C4-2B (cell line): Measurements from ENCODE around the gene KLC1.

Source experiments
- H3K27ac ChIP-seq: fragments of 450-650 bp; 2 replicates; pipeline ENCODE4 v1.5.1; 2017
- ZFX ChIP-seq: fragments of 450-650 bp; IDR thresholded peaks from 2 replicates; pipeline ENCODE4 v1.6.1; 2017
- TF ChIP-seq, protein P1 (sequence below): fragments of 450-650 bp; conservative IDR thresholded peaks from 2 replicates; pipeline ENCODE4 v1.5.1; 2017; ENCODE audit warnings: mild to moderate bottlenecking

KLC1 gene

DNA sequence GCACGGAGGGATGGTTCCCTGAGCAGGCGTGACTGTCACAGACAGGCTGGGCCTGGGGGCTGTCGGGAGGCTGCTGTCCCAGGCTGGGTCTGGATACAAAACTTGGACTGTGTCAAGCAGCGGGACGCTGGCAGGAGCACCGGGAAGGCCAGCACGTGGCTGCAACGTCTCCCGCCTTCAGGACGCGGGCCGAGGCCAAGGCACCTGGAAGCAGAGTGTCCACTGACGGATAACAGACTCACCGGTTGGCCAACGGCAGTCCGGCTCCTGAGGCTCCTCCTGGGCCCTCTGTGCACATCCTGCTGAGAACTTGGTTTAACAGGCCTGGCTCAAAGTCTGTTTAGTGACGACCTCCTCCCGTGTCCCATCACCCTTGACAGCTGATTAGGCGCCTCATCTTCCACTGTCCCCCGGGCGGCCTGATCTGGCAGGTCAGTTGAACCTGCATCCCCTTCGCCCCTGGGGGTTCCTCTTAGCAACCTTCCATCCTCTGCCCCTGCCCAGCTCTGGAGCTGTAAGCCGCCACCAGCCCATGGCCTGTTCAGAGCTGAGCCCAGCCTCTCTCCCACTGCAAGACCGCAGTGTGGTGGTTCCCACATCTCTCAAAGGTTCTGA is 83.7 kb downstream of the KLC1 start:
- peak overlapping the region; percentile 97 for H3K27ac ChIP-seq
- TF ChIP-seq, protein P1, sequence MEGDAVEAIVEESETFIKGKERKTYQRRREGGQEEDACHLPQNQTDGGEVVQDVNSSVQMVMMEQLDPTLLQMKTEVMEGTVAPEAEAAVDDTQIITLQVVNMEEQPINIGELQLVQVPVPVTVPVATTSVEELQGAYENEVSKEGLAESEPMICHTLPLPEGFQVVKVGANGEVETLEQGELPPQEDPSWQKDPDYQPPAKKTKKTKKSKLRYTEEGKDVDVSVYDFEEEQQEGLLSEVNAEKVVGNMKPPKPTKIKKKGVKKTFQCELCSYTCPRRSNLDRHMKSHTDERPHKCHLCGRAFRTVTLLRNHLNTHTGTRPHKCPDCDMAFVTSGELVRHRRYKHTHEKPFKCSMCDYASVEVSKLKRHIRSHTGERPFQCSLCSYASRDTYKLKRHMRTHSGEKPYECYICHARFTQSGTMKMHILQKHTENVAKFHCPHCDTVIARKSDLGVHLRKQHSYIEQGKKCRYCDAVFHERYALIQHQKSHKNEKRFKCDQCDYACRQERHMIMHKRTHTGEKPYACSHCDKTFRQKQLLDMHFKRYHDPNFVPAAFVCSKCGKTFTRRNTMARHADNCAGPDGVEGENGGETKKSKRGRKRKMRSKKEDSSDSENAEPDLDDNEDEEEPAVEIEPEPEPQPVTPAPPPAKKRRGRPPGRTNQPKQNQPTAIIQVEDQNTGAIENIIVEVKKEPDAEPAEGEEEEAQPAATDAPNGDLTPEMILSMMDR = no peak
- TF ChIP-seq ZFX = peak; percentile 22; the same call in 1 of the 2 replicates

DNA sequence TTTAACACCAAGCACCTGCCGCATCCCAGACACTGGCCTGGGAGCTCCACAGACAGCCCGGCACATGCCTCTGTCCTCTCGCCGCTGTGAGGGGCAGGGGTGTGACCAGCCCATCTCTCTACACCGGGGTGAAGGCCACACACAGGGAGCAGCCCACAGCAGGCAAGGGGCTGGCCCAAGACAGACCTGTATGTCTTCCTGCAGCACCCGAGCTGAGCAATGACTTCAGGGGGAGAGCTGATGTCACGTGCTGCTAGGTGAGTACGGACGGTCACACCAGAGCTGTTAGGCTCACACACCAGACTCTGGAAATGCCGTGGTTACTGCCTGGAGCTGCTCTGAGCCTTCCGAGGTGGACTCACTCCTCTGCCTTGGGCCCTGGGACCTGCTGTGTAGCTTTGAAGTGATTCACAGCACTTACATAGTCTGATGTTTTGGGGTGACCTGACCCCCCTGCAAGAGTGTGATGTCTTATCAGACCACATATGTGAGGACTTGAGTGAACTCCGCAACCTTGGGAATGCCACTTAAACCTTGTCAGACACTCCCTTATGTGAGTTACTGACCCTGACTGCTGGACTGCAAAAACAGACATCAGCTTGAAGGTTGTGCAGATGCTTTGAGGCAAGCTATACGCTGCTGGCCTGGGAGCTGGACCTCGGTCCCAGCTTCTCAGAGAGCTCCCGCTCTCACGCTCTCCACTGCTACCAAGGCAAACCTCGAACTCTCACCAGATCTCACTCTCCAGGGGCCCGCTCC is 84.5 kb downstream of the KLC1 start:
- H3K27ac ChIP-seq = peak overlapping the region; percentile 97
- TF ChIP-seq, protein P1 = no peak
- TF ChIP-seq ZFX = no peak

DNA sequence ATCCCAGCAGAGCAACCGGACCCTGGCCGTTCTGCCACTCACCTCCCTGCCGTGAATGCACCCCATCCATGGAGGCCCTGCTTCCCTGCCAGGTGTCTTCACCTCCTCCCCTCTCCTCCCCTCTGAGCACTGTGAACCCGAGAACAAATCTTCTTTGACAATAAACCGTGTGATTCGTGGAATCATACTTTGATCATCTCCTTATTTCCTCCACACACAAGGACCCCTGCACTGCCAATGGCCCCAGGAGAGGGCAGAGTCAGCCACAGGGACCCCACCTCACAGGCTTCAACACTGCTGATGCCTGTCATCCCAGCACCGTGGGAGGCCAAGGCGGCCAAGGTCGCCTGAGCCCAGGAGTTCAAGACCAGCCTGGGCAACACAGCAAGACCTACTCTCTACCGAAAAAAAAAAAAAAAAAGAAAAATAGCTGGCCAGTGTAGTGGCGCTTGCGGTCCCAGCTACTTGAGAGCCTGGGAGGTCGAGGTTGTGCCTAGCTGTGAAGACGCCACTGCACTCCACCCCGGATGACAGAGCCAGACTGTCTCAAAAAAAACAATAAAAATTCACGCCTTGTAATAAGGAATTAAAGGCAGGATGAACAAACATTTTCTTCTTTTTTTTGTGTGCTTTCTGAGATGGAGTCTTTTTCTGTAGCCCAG is 85.2 kb downstream of the KLC1 start:
- peak overlapping the region; percentile 97 for H3K27ac ChIP-seq
- no peak for TF ChIP-seq ZFX
- TF ChIP-seq, protein P1 = no peak

DNA sequence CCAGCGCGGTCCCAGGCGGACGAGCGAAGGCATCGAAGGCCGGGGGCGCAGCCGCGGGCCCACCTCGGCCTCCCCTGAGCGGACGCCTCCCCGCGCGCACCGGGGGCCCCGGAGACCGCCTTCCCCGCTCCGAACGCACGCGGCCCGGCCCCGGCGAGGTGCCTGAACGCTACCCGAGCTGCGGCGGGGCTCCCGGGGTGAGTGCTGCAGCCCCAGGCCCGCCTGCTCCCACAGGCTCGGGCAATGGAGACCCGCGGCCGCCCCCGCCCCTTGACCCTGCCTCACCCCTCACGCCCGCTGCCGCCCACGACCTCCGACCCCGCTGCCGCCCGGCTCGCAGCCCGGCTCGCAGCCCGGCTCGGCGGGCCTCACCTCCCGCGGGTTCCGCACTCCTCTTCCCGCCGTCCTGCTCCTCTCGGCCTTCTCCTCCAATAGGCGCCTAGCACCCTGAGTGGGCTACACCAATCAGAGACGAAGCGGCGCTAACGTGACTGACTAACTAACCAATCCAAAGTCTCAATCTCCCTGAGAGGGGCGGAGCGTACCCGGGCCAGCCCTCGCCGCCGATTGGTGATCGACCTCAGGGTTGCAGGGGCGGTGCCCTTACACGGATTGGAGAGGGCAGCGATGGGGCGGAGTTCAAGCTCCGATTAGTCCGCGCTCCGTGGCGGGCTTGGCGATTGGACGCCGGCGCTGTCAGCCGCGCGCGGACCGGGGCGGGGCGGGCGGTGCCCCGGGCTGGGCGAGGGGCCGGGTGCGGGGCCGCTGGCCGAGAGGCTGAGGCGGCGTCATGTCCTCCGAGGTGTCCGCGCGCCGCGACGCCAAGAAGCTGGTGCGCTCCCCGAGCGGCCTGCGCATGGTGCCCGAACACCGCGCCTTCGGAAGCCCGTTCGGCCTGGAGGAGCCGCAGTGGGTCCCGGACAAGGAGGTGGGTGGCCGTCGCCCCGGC is 86.3 kb downstream of the KLC1 start, which contains the start of the genes XRCC3 and ZFYVE21:
Gene XRCC3 (minus strand): TSS at position 400 of the 949 bp plus-strand sequence. CDS start 4,364 bp downstream, outside the sequence.
Gene ZFYVE21 (plus strand): TSS at position 759 of the 949 bp plus-strand sequence. CDS start 32 bp downstream, at position 791.
- TF ChIP-seq, protein P1 = no peak
- peak; percentile 87 for TF ChIP-seq ZFX
- H3K27ac ChIP-seq = peak within 1 kb of the TSS; percentile 97

DNA sequence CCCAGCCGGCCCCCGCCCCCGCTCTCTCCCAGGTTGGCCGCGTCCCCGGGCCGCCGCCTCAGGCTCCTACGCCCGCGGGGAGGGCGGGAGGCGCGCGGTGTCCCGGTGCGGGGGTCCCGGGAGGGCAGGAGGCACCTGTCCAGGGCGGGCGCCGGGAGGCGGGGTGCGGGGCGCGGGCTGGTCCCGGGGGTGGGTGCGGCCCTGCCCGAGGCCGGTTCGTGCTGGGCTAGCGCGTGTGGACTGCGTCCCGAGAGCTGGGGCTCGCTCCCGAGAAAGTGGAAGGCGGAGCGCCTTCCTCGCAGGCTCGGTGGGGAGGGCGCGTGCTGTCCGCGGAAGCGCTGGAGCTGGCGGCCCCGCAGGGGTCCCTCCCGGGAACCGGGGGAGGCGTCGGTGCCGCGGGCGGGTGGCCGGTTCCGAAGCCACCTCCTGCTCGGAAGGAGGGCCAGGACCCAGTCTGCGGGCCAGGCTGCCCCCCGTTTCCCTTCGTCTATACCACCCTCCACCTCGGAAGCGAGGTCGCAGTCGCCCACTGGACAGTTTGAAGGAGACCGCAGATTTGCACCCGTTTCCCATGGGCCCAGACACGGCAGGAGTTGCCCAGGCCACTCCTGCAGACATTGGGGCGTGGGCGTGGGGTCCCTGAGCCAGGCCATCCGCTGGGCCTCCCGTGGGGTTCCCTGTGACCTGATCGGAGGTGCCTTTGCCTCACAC is 87.2 kb downstream of the KLC1 start:
- peak overlapping the region; percentile 97 for H3K27ac ChIP-seq
- TF ChIP-seq ZFX = 0 out of 2 replicates have a peak, but pooled peaks have one; percentile 26
- TF ChIP-seq, protein P1 = no peak

DNA sequence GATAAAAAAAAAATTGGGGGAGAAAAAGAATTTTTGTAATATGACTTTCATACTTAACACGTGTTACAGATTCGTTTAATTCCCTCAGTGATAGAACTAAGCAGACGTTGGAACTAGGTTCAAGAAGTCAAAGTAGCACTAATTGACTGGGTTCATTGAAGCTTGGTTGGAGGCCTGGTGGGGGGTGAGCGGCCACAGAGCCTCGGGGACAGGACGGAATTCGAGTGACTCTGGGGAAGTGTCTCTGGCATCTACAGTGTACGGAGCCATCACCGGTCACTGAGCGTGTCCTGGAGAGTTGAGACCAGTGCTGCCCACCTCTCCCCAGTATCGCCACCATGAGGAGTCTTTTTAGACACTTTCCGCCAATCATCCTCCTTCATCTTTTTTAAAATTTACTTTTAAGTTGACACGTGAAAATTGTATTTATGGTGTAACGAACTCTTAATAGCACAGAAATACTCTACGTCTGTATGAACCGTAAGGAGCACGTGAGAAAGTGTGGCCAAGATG is 87.9 kb downstream of the KLC1 start:
- H3K27ac ChIP-seq = peak overlapping the region; percentile 97
- no peak for TF ChIP-seq ZFX
- TF ChIP-seq, protein P1 = no peak
